ENCODE data around the gene RPL22. TPM values are rescaled to one million over a fixed set of nuclear protein-coding genes. Genes with fewer than 3 reads are reported as not detected.
"Not testable (repeated sequence)": the region's sequence is repeated elsewhere in the genome, so short reads cannot be mapped to it uniquely, and the experiment has no call there.

Gene RPL22
- polyA plus RNA-seq, 1 donor (not counting 4 experiments of a cell fraction or from before 2014, with no cell fraction given), result 421 TPM

DNA sequence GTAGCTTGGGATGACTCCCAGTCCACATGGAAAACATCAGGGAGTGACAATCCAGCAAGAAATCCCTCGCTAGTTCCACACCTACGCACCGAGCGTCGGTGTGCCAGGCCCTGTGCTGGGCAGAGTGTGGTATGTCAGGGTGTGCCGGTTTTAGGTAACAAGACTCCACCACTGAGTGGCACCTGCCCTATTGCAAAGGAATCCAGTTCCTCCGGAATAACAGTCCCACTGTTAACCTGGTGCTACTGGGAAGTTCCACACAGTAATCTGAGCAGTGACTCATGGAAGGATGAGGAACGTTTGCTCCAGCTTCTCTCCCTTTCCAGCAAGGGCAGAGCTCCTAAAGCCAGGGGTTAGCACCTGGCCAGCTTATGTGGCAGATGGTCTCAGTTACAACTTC lies 20.8 kb upstream of the RPL22 start:
- Histone ChIP-seq H3K27me3 (ENCODE audit: control insufficient read depth, extremely low read depth, insufficient read depth, low read length) (no peaks in the 10 kb centered on the region), H3K9me1 (ENCODE audit: control insufficient read depth, extremely low read depth, insufficient read depth, low read length) (no peaks in the 10 kb centered on the region), H3K9ac (ENCODE audit: control insufficient read depth, extremely low read depth, insufficient read depth, low read length) (no peak overlapping the region), H3K4me3 (ENCODE audit: control insufficient read depth in 2 of 3, extremely low read depth in 1 of 3, insufficient read depth in 2 of 3, low read depth in 1 of 3, low read length in 3 of 3) (no peak overlapping the region), H2AFZ (ENCODE audit: control insufficient read depth, low read length) (no peak overlapping the region), H3K36me3 (ENCODE audit: control insufficient read depth in 2 of 2, extremely low read depth in 1 of 2, insufficient read depth in 2 of 2, low read length in 2 of 2) (peaks cover 13 to 21% of the 10 kb centered on the region in 2 experiments), H4K20me1 (ENCODE audit: control insufficient read depth, extremely low read depth, insufficient read depth, low read length) (no peaks in the 10 kb centered on the region), H3K9me3 (ENCODE audit: control insufficient read depth, low read depth, low read length) (no peaks in the 10 kb centered on the region), H3K27ac (ENCODE audit: control insufficient read depth, insufficient read depth, low read length) (peak overlapping the region; percentile 55), H3K79me2 (ENCODE audit: control insufficient read depth, insufficient read depth, low read length) (no peaks in the 10 kb centered on the region), H3K4me2 (ENCODE audit: control insufficient read depth, extremely low read depth, insufficient read depth, low read depth, low read length) (peak overlapping the region; percentile 24), H3K4me1 (ENCODE audit: control insufficient read depth, extremely low read depth, insufficient read depth, low read length) (peaks cover 14% of the 10 kb centered on the region)
- DNase-seq (ENCODE audit: low read depth, low spot score) (peak; percentile 55), FAIRE-seq (peak; percentile 99)
- TF ChIP-seq, protein P1, sequence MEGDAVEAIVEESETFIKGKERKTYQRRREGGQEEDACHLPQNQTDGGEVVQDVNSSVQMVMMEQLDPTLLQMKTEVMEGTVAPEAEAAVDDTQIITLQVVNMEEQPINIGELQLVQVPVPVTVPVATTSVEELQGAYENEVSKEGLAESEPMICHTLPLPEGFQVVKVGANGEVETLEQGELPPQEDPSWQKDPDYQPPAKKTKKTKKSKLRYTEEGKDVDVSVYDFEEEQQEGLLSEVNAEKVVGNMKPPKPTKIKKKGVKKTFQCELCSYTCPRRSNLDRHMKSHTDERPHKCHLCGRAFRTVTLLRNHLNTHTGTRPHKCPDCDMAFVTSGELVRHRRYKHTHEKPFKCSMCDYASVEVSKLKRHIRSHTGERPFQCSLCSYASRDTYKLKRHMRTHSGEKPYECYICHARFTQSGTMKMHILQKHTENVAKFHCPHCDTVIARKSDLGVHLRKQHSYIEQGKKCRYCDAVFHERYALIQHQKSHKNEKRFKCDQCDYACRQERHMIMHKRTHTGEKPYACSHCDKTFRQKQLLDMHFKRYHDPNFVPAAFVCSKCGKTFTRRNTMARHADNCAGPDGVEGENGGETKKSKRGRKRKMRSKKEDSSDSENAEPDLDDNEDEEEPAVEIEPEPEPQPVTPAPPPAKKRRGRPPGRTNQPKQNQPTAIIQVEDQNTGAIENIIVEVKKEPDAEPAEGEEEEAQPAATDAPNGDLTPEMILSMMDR (optimal IDR thresholded peaks at IDR 0.05 in 1 of 3, IDR thresholded peaks at IDR 0.05 in 1 of 3, conservative IDR thresholded peaks at IDR 0.05 in 1 of 3; ENCODE audit: extremely low read depth in 1 of 3, insufficient read depth in 2 of 3, low read length in 3 of 3), result peak in 1 of 3 experiments; percentile 19
- no peak for TF ChIP-seq EZH2 (IDR thresholded peaks at IDR 0.05; ENCODE audit: low read length)
- dilution Hi-C loops (cut with MboI; ENCODE audit: extremely low pct_ligation_motif_present, low sequenced_read_pairs), result no loop called here

DNA sequence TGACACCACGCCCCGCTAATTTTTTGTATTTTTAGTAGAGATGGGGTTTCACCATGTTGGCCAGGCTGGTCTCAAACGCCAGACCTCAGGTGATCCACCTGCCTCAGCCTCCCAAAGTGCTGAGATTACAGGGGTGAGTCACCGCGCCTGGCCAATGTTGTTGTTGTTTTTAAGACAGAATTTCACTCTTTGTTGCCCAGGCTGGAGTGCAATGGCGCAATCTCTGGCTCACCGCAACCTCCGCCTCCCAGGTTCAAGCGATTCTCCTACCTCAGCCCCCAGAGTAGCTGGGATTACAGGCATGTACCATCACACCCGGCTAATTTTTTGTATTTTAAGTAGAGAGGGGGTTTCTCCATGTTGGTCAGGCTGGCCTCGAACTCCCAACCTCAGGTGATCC lies 20.2 kb upstream of the RPL22 start:
- H3K9me3 ChIP-seq (ENCODE audit: control insufficient read depth, low read depth, low read length); H3K4me3 ChIP-seq (ENCODE audit: control insufficient read depth in 2 of 3, extremely low read depth in 1 of 3, insufficient read depth in 2 of 3, low read depth in 1 of 3, low read length in 3 of 3); H3K9me1 ChIP-seq (ENCODE audit: control insufficient read depth, extremely low read depth, insufficient read depth, low read length); dilution Hi-C loops (cut with MboI; ENCODE audit: extremely low pct_ligation_motif_present, low sequenced_read_pairs); DNase-seq (ENCODE audit: low read depth, low spot score); FAIRE-seq; H3K27me3 ChIP-seq (ENCODE audit: control insufficient read depth, extremely low read depth, insufficient read depth, low read length); H3K9ac ChIP-seq (ENCODE audit: control insufficient read depth, extremely low read depth, insufficient read depth, low read length); H4K20me1 ChIP-seq (ENCODE audit: control insufficient read depth, extremely low read depth, insufficient read depth, low read length); H2AFZ ChIP-seq (ENCODE audit: control insufficient read depth, low read length); H3K79me2 ChIP-seq (ENCODE audit: control insufficient read depth, insufficient read depth, low read length): not testable (repeated sequence)
- H3K36me3 ChIP-seq (ENCODE audit: control insufficient read depth in 2 of 2, extremely low read depth in 1 of 2, insufficient read depth in 2 of 2, low read length in 2 of 2), result peaks cover 8 to 20% of the 10 kb centered on the region in 2 experiments
- peak overlapping the region; percentile 24 for H3K4me2 ChIP-seq (ENCODE audit: control insufficient read depth, extremely low read depth, insufficient read depth, low read depth, low read length)
- peaks cover 14% of the 10 kb centered on the region for H3K4me1 ChIP-seq (ENCODE audit: control insufficient read depth, extremely low read depth, insufficient read depth, low read length)
- H3K27ac ChIP-seq (ENCODE audit: control insufficient read depth, insufficient read depth, low read length), result peak overlapping the region; percentile 55

All from keratinocyte (primary cell).